ENCODE measurements around the gene VMP1.

- no peak for TF ChIP-seq CTCF (IDR thresholded peaks at IDR 0.05)
- no peak for TF ChIP-seq SIN3A (IDR thresholded peaks at IDR 0.05; ENCODE audit: borderline replicate concordance, insufficient read depth, low read depth, low read length)
- no peak for TF ChIP-seq POLR2AphosphoS5 (IDR thresholded peaks at IDR 0.05; ENCODE audit: low read depth, low read length)
These were observed 54.1 kb downstream of the VMP1 start for GRCh38 chr17:59761385-59762048.
